NCI-H69 (cell line): Measurements from ENCODE around the gene GLTPD2.
A peak's percentile ranks its signal among the peaks of the same experiment; 100 is the strongest.

Experiments used
- DNase-seq: peaks from one replicate; lab custom pipeline; 2025; lab: John Stamatoyannopoulos, UW

GLTPD2 gene

DNA sequence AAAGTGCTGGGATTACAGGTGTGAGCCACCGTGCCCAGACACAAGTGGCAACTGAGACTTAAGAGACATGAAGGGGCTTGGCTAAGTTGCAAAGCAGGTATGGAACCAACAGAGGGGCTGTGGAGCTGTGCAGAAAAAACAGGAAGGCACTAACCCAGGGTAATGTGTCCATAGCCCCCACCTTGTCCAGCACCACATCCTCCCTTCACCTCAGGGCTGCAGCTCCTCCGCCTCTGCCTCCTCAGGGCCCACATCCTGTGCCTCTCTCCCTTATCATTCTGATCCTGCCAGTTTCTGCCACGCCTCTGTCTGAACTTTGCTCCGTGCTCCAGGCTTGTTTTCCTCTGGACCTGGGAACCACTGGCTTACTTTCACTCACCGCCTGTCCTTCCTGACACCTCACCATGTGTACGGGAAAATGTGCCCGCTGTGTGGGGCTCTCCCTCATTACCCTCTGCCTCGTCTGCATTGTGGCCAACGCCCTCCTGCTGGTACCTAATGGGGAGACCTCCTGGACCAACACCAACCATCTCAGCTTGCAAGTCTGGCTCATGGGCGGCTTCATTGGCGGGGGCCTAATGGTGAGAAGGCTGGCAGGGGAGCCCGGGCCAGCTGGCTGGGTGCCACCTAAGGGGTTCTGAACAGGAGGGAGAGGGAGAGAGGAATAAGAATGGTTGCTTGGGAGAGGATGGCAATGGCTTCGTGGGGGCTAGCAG is 17.1 kb upstream of the GLTPD2 start, which contains the start of gene TM4SF5:
TSS of gene TM4SF5 (plus strand) at position 368 of the 716 bp plus-strand sequence. CDS start at position 405, 37 bp downstream.
- DNase-seq, result peak; percentile 89

DNA sequence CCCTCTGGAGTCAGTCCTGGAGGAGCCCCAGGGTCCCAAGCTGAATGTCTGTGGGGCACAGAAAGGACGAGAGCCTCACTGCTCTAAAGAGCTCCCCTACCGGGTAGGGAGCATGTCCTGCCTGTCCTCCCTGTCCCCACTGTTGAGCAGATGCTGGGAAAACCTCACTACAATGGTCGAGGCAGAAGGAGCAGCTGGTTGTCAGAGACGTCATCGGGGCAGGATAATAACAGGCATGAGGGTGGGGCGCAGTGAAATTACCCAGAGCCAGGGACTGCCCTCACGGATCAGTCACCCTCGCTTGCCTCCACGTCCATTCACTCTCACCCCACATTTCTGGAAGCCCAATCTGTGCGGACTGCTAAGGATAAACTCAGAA is 16.5 kb upstream of the GLTPD2 start:
- peak; percentile 78 for DNase-seq

DNA sequence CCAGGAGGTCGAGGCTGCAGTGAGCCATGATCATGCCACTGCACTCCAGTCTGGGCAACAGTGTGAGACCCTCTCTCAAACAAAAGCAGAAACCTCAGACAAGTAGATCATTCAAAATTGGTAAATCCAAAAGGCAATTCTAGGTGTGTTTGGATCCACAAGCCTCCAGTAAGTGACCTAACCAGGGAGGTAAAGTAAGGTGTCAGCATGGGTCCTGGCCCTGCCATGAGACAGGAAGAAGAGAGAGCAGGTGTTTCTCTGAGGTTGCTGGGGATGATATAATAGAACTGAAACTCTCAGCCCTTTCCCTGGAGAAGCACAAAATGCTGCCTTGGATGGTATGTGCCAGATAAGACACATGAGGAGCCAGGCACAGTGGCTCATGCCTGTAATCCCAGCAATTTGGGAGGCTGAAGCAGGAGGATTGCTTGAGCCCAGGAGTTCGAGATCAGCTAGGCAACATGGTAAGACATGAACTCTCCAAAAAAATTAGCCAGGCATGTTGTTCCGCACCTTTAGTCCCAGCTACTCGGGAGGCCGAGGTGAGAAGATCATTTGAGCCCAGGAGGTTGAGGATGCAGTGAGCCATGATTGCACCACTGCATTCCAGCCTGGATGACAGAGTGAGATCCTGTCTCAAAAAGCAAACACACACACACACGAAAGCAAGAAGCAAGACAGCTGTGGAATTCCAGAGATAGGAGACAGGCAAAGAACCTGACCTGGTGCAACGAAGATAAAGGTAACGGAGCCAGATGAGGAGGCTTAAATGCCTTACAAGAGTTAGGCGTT is 10.6 kb upstream of the GLTPD2 start:
- peak; percentile 7 for DNase-seq

DNA sequence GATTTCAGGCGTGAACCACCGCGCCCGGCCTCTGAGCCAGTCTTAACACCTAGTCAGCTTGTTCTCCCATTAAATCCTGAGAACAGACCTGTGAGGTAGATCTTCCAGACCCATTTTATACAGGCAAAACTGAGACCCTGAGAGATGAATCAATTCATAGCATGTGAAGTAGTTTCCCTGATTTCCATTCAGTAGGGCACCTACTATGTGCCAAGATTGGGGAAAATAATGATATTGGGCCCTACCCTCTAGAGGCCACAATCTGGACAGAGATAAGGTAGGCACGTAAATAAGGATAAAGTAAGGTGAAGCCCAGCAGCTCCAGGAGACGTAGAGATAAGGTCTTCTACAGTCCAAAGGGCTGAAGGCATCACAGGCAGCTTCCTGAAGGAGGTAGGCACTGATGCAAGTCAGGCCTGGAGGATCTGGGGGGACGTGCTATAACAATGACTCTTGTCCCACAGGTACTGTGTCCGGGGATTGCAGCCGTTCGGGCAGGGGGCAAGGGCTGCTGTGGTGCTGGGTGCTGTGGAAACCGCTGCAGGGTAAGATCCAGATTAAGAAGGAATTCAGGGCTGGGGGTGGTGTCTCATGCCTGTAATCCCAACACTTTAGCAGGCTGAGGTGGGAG is 8.3 kb upstream of the GLTPD2 start:
- DNase-seq, result no peak

DNA sequence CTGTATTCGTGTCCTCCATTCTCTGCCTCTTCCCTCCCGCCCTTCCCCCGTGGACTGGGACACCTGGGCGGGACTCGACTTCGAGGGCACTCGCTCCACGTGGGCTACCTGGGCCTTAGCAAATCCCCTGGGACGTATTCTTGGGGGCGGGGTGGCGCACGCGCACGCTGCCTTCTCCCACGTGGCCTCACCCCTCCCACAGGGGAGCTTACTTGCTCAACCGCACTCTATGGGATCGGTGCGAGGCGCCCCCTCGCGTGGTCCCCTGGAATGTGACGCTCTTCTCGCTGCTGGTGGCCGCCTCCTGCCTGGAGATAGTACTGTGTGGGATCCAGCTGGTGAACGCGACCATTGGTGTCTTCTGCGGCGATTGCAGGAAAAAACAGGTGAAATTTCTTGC is 6.1 kb upstream of the GLTPD2 start:
- peak; percentile 25 for DNase-seq

DNA sequence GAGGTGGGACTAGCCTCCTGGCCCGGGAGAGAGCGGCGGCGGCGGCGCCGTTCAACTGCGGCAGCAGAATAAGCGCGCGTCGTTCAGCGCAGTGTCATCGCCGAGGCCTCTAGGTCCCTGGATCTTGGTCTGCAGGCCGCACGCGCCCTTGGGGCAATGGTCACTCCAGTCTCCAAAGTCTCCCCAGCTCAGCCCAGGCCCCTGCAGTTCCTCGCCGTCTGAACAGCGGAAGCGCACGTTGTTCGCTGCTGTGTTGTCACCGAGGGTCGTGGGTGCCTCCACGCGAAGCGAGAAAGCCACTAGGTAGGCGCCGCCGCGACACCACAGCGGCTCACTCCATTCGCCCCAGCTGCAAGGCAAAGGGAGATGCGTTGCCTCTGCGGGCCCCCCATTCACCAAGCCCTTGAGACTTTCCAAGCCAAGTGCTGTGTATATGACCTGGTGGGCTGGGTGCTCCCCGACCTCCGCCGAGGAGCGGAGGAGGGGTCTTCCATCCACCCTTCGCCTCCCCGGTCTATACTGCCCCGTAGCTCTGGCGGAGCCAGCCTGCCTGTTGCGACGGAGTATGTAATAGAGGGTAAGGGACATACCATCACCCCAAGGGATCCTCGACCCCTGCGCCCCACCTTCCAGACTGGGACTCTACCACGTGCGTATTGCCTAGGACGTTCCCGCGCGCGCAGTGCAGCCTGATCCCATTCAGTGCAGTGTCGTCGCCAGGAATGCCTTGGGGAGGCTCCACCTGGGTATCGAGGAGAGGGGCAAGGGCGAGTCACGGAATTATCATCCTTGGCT is 3.3 kb upstream of the GLTPD2 start:
- DNase-seq, result no peak

DNA sequence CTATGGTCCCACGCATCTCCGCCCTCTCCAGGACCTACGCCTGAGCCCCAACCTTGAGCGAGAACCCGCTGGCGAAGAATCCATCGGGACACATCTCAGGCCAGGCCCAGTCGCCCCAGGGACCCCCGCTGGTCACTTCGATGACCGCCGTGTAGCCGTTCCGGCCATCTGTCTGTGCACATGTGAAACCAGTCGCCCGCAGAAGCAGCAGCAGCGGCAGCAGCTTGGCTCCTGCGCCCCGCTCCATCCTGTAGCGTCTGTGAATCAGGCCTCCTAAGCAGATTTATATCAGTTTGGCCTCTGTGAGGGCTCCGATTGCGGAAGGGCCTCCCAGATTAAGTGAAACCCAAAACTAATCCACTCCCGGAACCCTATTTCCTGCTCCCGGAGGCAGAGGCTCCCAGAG is 2.7 kb upstream of the GLTPD2 start, which contains the start of gene VMO1:
TSS of gene VMO1 (minus strand) at position 259 of the 406 bp plus-strand sequence. CDS start at position 247, 12 bp downstream.
- no peak for DNase-seq

DNA sequence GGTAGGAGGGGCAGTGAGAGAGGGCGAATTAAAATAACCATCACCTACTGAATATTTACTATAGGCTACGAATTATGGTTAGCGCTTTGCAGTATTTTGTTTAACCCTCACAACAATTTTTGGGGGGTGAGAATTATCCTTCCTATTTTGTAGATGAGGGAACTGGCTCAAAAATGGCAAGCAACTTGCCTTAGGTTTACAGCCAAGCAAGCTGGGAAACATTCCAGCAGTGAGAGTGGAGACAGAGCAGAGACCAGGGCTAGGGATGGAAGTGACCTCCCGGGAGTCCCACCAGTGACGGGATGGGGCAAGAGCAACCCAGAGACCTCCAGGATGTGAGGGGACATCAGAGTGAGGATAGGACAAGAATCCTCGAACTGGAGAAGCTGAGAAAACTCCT is 2.2 kb upstream of the GLTPD2 start:
- DNase-seq, result no peak

DNA sequence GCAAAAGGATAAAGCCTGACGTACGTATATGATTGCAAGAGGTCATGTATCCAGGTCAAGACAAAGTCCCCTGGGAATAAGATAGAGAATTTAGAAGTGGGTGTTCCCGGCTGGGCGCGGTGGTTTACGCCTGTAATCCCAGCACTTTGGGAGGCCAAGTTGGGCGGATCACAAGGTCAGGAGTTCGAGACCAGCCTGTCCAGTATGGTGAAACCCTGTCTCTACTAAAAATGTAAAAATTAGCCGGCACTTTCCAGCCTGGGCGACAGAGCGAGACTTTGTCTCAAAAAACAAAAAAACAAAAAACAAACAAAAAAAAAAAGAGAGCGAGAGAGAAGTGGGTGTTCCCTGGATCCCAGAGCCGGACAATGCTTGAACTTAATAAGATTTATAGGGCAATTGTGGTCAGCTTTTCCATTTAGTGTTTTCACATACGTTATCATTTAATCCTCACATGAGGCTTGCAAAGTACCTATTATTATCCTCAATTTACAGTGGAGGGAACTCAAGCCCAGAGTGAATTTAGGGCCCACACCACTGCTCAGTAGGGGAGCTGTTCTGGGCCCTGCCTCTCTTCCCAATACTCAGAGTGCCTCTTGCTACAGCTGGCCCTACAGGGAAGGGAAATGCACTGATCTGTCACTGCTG is 481 bp upstream of the GLTPD2 start:
- DNase-seq, result peak; percentile 20

DNA sequence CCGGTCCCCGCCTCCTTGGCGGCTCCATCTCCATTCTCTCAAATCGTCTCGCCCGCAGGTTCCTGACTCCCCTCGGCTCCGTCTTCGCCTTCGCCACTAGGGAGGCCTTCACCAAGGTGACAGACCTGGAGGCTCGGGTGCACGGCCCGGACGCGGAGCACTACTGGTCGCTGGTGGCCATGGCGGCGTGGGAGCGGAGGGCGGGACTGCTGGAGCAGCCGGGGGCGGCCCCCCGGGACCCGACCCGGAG is 862 bp downstream of the GLTPD2 start:
- DNase-seq, result no peak

DNA sequence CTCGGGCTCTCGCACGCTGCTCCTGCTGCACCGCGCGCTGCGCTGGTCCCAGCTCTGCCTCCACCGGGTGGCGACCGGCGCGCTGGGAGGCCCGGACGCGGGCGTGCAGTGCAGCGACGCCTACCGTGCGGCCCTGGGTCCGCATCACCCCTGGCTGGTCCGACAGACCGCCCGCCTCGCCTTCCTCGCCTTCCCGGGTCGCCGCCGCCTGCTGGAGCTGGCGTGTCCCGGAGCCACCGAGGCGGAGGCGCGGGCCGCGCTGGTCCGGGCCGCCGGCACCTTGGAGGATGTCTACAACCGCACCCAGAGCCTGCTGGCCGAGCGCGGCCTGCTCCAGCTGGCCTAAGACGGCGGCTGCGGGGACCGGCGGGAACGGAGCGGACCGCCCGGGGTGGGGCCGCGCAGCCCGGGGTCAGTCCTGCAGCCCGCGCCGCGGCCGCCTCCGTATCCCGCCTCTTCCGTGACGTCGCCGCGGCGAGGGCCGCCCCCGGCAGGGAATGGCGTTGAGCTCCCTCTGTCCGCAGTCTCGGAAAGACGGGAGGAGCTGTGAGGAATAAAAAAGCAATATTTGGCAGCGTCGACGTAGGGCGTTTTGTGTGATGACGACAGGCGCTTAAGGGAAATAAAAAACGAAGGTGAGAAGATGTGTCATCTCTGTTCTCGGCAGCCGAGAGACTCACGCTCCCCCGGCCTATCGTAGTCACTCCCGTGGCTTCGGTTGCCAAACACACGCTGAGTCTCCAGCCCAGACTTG is 1.4 kb downstream of the GLTPD2 start:
- DNase-seq, result peak; percentile 79

DNA sequence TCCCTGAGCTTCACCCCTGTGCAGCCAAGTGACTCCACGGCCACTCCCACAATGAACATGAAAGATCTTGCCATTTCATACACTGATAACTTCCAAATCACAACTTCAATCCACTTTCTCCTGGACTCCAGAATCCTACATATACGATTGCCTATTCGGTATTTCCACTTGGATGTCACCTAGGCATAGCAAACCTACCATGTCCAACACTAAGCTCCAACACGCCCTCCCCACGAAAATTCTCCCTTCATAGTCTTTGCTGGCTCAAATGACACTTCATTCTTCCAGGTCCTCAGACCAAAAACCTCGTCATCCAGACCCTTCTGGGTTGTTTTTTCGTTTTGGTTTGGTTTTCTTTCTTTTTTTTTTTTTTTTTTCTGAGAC is 1.9 kb downstream of the GLTPD2 start:
- DNase-seq, result no peak

DNA sequence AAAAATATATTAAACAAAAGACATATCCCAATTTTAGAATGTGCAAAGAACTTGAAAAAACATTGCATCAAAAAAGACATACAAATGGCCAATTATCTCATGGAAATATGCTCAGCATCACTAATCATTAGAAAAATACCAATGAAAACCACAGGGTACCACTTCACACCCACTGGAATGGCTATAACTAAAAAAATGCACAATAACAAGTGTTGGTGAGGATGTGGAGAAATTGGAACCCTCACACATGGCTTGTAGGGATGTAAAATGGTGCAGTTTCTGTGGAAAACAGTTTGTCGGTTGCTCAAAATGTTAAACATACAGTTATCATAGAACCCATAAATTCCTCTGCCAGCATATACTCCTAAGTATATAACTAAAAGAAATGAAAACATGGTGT is 6.4 kb downstream of the GLTPD2 start:
- DNase-seq, result no peak

DNA sequence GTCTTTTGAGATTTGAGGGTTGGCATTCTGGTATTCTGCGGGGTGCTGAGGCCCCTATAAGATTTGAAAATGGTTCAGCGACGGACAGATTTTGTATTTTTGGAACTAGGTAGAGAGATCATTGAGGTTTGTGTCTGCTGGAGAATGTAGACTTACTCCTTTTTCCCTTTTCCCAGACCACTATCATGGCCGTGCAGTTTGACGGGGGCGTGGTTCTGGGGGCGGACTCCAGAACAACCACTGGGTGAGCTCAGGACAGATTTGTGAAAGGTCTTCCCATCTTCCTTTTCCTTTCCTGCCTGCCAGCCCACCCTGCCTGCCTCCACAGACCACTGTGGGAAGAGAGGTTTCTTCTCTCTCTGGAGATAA is 7.8 kb downstream of the GLTPD2 start:
- no peak for DNase-seq

DNA sequence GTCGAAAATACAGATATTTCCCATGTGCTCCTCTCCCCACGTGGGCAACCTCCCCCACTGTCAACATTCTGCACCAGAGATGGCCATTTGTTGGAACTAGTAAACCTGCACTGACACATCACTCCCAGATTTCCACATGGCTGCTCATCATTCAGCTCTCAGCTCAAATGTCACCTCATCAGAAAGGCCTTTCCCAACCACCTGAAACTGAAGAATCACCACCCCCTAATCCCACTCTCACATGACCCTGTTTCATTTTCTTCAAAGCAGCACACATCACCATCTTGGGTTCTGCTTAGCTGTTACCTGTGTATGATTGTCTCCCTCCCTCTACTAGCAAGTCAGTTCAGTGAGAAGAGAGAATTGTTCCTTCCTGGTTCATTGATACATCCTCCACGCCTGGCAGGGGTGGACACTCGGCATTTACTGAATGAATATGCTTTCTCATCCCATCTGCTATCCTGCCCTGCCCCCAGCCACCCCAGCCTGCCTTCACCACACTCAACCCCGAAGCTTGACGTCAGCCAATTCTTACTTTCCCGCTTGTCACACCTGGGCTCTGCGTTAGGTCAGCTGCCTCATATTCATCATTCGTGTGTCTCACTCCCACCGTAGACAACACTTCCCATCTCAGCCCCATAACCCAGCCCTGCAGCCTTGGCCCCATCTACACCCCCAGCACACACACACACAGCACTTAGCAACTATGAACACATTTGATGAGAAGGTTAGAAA is 11.9 kb downstream of the GLTPD2 start:
- DNase-seq, result no peak

DNA sequence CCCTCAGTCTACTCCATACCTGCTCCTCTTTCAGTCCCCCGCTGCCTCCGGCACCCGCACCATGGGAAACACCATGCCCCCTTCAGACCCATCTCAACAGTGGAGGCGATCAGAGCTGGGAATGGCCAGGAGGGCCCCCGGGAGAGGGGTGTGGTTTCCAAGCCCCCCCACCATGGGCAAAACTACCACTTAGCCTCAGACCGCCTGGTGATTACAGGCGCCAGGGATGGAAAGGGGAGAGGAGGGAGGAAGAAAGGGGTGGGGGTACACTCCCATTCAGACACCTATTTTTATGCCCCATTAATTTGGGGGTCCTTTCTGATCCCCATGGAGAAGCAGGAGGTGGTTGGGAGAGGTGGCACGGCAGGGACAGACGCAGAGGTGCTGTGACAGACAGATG is 13.5 kb downstream of the GLTPD2 start, which contains the start of gene C17orf114:
TSS of gene C17orf114 (minus strand) at position 101 of the 400 bp plus-strand sequence.
- peak; percentile 17 for DNase-seq

DNA sequence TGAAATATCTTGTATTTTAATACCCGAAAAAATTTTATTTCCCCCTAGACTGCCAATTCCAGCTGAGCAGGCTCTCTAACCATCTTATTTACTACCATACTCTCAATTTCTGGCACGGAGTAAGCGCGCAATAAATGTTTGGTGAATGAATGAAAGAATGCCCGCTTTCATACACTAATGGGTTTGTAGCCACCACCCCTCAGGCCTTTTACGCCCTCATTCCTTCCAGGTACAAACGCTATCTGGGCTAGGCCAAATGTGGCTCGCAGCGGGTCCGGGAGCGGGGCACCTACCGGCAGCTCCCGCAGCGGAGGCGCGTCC is 17.7 kb downstream of the GLTPD2 start:
- peak; percentile 50 for DNase-seq

DNA sequence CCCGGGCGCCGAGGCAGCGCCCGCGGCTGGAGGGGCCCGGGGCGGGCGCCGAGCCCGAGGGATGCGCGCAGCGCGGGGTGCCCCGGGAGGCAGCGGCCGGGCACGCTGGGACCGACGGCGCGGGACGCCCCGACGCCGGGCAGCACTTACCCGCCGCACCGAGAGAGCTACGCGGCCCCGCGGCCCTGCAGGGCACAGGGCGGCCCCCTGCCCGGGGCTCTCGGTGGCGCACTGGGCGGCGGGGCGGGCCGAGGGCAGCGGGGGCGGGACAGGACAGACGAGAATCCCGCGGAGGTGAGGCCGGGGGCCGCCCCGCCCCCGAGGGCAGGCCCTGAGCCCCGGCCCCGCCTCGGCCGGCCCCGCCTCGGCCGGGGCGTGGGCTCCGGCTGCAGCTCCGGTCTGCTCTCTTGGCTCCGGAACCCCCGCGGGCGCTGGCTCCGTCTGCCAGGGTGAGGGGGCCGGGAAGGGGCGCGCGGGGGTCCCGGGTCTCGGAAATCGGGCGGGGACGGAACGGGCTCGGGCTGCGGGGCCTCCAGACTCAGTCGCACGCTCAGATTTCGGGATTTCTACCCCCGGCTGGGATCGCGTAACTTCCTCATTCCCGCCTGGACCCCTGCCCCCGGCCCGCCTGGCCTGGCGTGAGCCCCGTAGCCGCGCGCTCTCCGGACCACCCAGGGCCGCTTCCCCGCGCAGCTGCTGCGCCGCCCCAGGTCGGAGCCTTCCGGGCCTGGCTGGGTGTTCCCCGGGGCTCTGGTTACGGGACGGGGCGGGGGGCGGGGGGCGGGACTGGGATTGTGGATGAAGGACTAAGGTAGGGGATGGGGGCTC is 18.2 kb downstream of the GLTPD2 start, which contains the start of gene PLD2:
TSS of gene PLD2 (plus strand) at position 376 of the 828 bp plus-strand sequence. CDS start 621 bp downstream, outside the sequence.
- peak; percentile 84 for DNase-seq

DNA sequence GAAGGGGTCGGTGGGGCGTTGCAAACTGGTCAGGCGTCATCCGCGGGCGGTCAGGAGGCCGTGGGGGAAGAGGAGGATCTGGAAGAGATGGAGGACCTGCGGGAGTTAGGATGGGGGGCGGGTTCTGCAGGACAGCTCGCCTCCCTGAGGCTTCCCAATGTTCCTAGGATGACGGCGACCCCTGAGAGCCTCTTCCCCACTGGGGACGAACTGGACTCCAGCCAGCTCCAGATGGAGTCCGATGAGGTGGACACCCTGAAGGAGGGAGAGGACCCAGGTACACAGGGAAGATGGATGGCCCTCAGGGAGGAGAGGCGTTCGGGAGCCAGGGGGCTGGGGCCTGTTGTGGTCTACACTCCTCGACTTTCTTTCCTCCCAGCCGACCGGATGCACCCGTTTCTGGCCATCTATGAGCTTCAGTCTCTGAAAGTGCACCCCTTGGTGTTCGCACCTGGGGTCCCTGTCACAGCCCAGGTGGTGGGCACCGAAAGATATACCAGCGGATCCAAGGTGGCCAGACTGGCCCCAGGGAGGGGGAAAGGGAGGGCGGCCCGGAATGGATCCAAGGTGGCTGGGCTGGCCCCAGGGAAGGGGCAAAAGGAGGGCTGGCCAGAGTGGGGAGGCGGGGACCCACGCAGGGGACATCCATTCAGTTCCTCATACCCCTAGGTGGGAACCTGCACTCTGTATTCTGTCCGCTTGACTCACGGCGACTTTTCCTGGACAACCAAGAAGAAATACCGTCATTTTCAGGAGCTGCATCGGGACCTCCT is 19.0 kb downstream of the GLTPD2 start:
- DNase-seq, result no peak
